GM23248 (cell line): ENCODE results near the gene ATRN. TPM values are rescaled to one million over a fixed set of nuclear protein-coding genes. Genes with fewer than 3 reads are reported as not detected.
"Not testable (repeated sequence)": the region's sequence is repeated elsewhere in the genome, so short reads cannot be mapped to it uniquely, and the experiment has no call there.

ENCODE experiments used
- DNase-seq: peaks from one replicate; pipeline ENCODE4 v3.0.0-alpha.2; 2015
- H2AFZ ChIP-seq: fragments of 200-600 bp; sonication (generic); 2 replicates; pipeline ENCODE4 v1.6.1; 2016; ENCODE audit warnings: antibody characterized with exemption
- H3F3A ChIP-seq: fragments of 200-600 bp; sonication (generic); 2 replicates; pipeline ENCODE4 v1.6.1; 2016; ENCODE audit warnings: mild to moderate bottlenecking, antibody characterized with exemption, mixed run types; ENCODE audit not compliant: insufficient read depth
- H3K27ac ChIP-seq: fragments of 200-600 bp; sonication (generic); 2 replicates; pipeline ENCODE4 v1.5.1; 2016; ENCODE audit warnings: mild to moderate bottlenecking
- H3K27me3 ChIP-seq: fragments of 200-600 bp; sonication (generic); replicated peaks from 2 replicates; pipeline ENCODE4 v1.6.1; 2016; ENCODE audit warnings: mild to moderate bottlenecking; ENCODE audit not compliant: insufficient read depth
- H3K36me3 ChIP-seq: fragments of 200-600 bp; sonication (generic); 2 replicates; pipeline ENCODE4 v1.6.1; 2016; ENCODE audit warnings: low read depth, mild to moderate bottlenecking
- H3K4me1 ChIP-seq: fragments of 200-600 bp; sonication (generic); 2 replicates; pipeline ENCODE4 v1.6.1; 2016; ENCODE audit warnings: mild to moderate bottlenecking; ENCODE audit not compliant: insufficient read depth
- H3K4me2 ChIP-seq: fragments of 200-600 bp; sonication (generic); one replicate; pipeline ENCODE4 v1.6.1; 2016; ENCODE audit warnings: mild to moderate bottlenecking; ENCODE audit not compliant: unreplicated experiment
- H3K4me3 ChIP-seq: fragments of 200-600 bp; sonication (generic); 2 replicates; pipeline ENCODE4 v1.5.1; 2016; ENCODE audit warnings: mild to moderate bottlenecking
- H3K79me2 ChIP-seq: fragments of 200-600 bp; sonication (generic); 2 replicates; pipeline ENCODE4 v1.6.1; 2016; ENCODE audit warnings: mild to moderate bottlenecking; ENCODE audit not compliant: insufficient read depth
- H3K9ac ChIP-seq: fragments of 200-600 bp; sonication (generic); 2 replicates; pipeline ENCODE4 v1.6.1; 2016; ENCODE audit warnings: mild to moderate bottlenecking
- H3K9me2 ChIP-seq: fragments of 200-600 bp; sonication (generic); 2 replicates; pipeline ENCODE4 v1.6.1; 2016; ENCODE audit warnings: mixed run types, mild to moderate bottlenecking, moderate library complexity; ENCODE audit not compliant: insufficient read depth
- H3K9me3 ChIP-seq: fragments of 200-600 bp; sonication (generic); one replicate; pipeline ENCODE4 v1.6.1; 2017; ENCODE audit warnings: low read depth
- H4K20me1 ChIP-seq: fragments of 200-600 bp; sonication (generic); 2 replicates; pipeline ENCODE4 v1.6.0; 2016; ENCODE audit not compliant: insufficient read depth
- EZH2 ChIP-seq: fragments of 200-600 bp; sonication (generic); IDR thresholded peaks from 2 replicates; pipeline ENCODE4 v1.6.1; 2018; ENCODE audit warnings: antibody characterized with exemption, mild to moderate bottlenecking; ENCODE audit not compliant: insufficient read depth, poor library complexity, severe bottlenecking
- EZH2phosphoT487 ChIP-seq: fragments of 200-600 bp; sonication (generic); IDR thresholded peaks from 2 replicates; pipeline ENCODE4 v1.6.1; 2018; ENCODE audit warnings: antibody characterized with exemption, moderate library complexity, mild to moderate bottlenecking, low read depth; ENCODE audit not compliant: insufficient read depth
- WGBS, 2 experiments: methylation state at CpG; one replicate each; pipeline ENCODE4 v1.1.6; 2015 to 2017; ENCODE audit warnings: low lambda C conversion rate in 2 of 2, low coverage in 1 of 2; ENCODE audit errors: missing lambda C conversion rate in 2 of 2; 5-methylcytosine and 5-hydroxymethylcytosine counted together
- in situ Hi-C: fragments of 300-500 bp; cut with MboI; formaldehyde crosslinking; loops from 2 replicates; pipeline ENCODE4 v1.15.0; 2020
- polyA plus RNA-seq: library from polyadenylated mRNA; unstranded; fragments of >200 nt; fragmentation: Nextera tagmentation; extraction: Ambion mirVana; gene quantifications from 2 replicates; pipeline ENCODE4 v1.2.1, GENCODE V29; 2016
- total RNA-seq: library from RNA; depleted of rRNA; stranded (reverse); fragments of >200 nt; shearing (Covaris generic); gene quantifications from 2 replicates; pipeline ENCODE4 v1.2.3, GENCODE V29; 2014

Gene ATRN
- total and polyA plus RNA-seq, 2 experiments from 2014 or later = 9.9 to 38.7 TPM

GRCh38 chr20:3509064-3509463, 38.2 kb downstream of the ATRN start:
- WGBS, 2 experiments = 79 to 80% methylated on average over 2 of the region's 2 CpGs
- in situ Hi-C loops = no loop called here

GRCh38 chr20:3510110-3510509, 39.3 kb downstream of the ATRN start:
- Histone ChIP-seq H4K20me1 (no peaks in the 10 kb centered on the region; the same call in 1 of the 2 replicates), H3K4me1 (no peaks in the 10 kb centered on the region), H3K79me2 (peaks cover 27% of the 10 kb centered on the region), H3K27me3 (no peaks in the 10 kb centered on the region), H3K4me3 (no peak overlapping the region), H3F3A (no peaks in the 10 kb centered on the region), H3K9ac (no peak overlapping the region), H3K9me3 (no peaks in the 10 kb centered on the region), H3K4me2 (no peak overlapping the region), H3K36me3 (no peaks in the 10 kb centered on the region), H3K9me2 (no peaks in the 10 kb centered on the region), H3K27ac (no peak overlapping the region), H2AFZ (no peak overlapping the region)
- in situ Hi-C loops = no loop called here
- WGBS, 2 experiments = 96 to 99% methylated on average over 2 of the region's 2 CpGs
- no peak for DNase-seq
- no peak for TF ChIP-seq EZH2
- no peak for TF ChIP-seq EZH2phosphoT487

More at GRCh38 chr20:3509064-3509463, 38.2 kb downstream of the ATRN start:
- Histone ChIP-seq H2AFZ (no peak overlapping the region), H3K27me3 (no peaks in the 10 kb centered on the region), H4K20me1 (no peaks in the 10 kb centered on the region), H3K4me3 (no peak overlapping the region), H3K27ac (no peak overlapping the region), H3K4me1 (no peaks in the 10 kb centered on the region), H3K79me2 (peaks cover 24% of the 10 kb centered on the region), H3K9me3 (no peaks in the 10 kb centered on the region), H3K9me2 (no peaks in the 10 kb centered on the region), H3K4me2 (no peak overlapping the region), H3K36me3 (no peaks in the 10 kb centered on the region), H3K9ac (no peak overlapping the region), H3F3A (no peaks in the 10 kb centered on the region)
- TF ChIP-seq EZH2phosphoT487 = no peak
- TF ChIP-seq EZH2 = no peak
- no peak for DNase-seq

GRCh38 chr20:3512239-3512638, 41.4 kb downstream of the ATRN start:
- H3K4me1 ChIP-seq, H3K4me2 ChIP-seq, H3K36me3 ChIP-seq, DNase-seq, H3K9me2 ChIP-seq, H3K27me3 ChIP-seq, in situ Hi-C loops, H4K20me1 ChIP-seq, H3K9ac ChIP-seq, H3K27ac ChIP-seq, H2AFZ ChIP-seq, H3F3A ChIP-seq, H3K9me3 ChIP-seq, H3K4me3 ChIP-seq: not testable (repeated sequence)
- 88 to 94% methylated on average over 2 to 3 of the region's 3 CpGs for WGBS, 2 experiments
- H3K79me2 ChIP-seq = peaks cover 28% of the 10 kb centered on the region

- Histone ChIP-seq H2AFZ (no peak overlapping the region), H3K9ac (no peak overlapping the region), H3K4me3 (no peak overlapping the region), H4K20me1 (peaks cover 5% of the 10 kb centered on the region), H3K4me1 (peaks cover 4% of the 10 kb centered on the region; the same call in 1 of the 2 replicates), H3K36me3 (no peaks in the 10 kb centered on the region), H3K9me2 (no peaks in the 10 kb centered on the region), H3F3A (no peaks in the 10 kb centered on the region), H3K27me3 (no peaks in the 10 kb centered on the region), H3K4me2 (no peak overlapping the region), H3K9me3 (no peaks in the 10 kb centered on the region), H3K79me2 (peaks cover 37% of the 10 kb centered on the region), H3K27ac (no peak overlapping the region)
- in situ Hi-C loops = no loop called here
- WGBS, 2 experiments = 93 to 96% methylated on average over 3 of the region's 3 CpGs
- TF ChIP-seq EZH2 (no peak), EZH2phosphoT487 (no peak)
- DNase-seq = no peak
Observed at GRCh38 chr20:3514012-3514642, 43.3 kb downstream of the ATRN start.
